ENCODE measurements around the gene DUT.

The DUT gene

GRCh38 chr15:48330105-48330785 is 984 bp upstream of the DUT start:
- no peak for DNase-seq

GRCh38 chr15:48331796-48332641 is 790 bp downstream of the DUT start:
- DNase-seq: peak; percentile 82

GRCh38 chr15:48332642-48333034 is 1.4 kb downstream of the DUT start:
- no peak for DNase-seq

GRCh38 chr15:48333540-48333939 is 2.3 kb downstream of the DUT start:
- no peak for DNase-seq

GRCh38 chr15:48334260-48334659 is 3.0 kb downstream of the DUT start:
- no peak for DNase-seq

- no peak for DNase-seq
Observed at GRCh38 chr15:48336940-48337339, 5.7 kb downstream of the DUT start.

- DNase-seq: no peak
Observed at GRCh38 chr15:48337607-48338006, 6.4 kb downstream of the DUT start.

GRCh38 chr15:48340111-48340510 is 8.9 kb downstream of the DUT start:
- no peak for DNase-seq

- no peak for DNase-seq
Observed at GRCh38 chr15:48343865-48344264, 12.6 kb downstream of the DUT start.

- no peak for DNase-seq
Observed at GRCh38 chr15:48345516-48345915, 14.3 kb downstream of the DUT start.

GRCh38 chr15:48352474-48353072 is 21.3 kb downstream of the DUT start:
- DNase-seq: peak; percentile 61

GRCh38 chr15:48354694-48355303 is 23.6 kb downstream of the DUT start:
- no peak for DNase-seq

- DNase-seq: no peak
Observed at GRCh38 chr15:48355377-48355776, 24.1 kb downstream of the DUT start.

GRCh38 chr15:48358229-48359152 is 27.3 kb downstream of the DUT start:
- DNase-seq: peak; percentile 28

- DNase-seq: no peak
Observed at GRCh38 chr15:48360841-48361240, 29.6 kb downstream of the DUT start.

GRCh38 chr15:48361685-48362084 is 30.5 kb downstream of the DUT start:
- DNase-seq: no peak

- no peak for DNase-seq
Observed at GRCh38 chr15:48363474-48363873, 32.2 kb downstream of the DUT start.

GRCh38 chr15:48365575-48365974 is 34.3 kb downstream of the DUT start:
- no peak for DNase-seq

GRCh38 chr15:48366584-48367312 is 35.5 kb downstream of the DUT start:
- DNase-seq: no peak

- no peak for DNase-seq
Observed at GRCh38 chr15:48367483-48367882, 36.3 kb downstream of the DUT start.

- DNase-seq: no peak
Observed at GRCh38 chr15:48370460-48370859, 39.2 kb downstream of the DUT start.

- DNase-seq: no peak
Observed at GRCh38 chr15:48371550-48371949, 40.3 kb downstream of the DUT start.
